Astrocyte (in vitro differentiated cells and primary cell): ENCODE data around the gene FERMT3. TPM values are rescaled to one million over a fixed set of nuclear protein-coding genes. Genes with fewer than 3 reads are reported as not detected.

Experiments
- DNase-seq: peaks from one replicate; pipeline ENCODE4 v3.0.0-alpha.2; 2010; ENCODE audit warnings: low read depth
- FAIRE-seq: peaks from 2 replicates; lab custom pipeline; 2011; peaks lifted over from hg19 to GRCh38; lab: Jason Lieb, UNC
- H2AFZ ChIP-seq: 2 replicates; pipeline ENCODE4 v1.6.0; 2012; ENCODE audit warnings: low read depth, low read length, inconsistent platforms
- H3K27ac ChIP-seq: 2 replicates; pipeline ENCODE4 v1.5.1; 2011; ENCODE audit warnings: low read depth, low read length, inconsistent platforms
- H3K27me3 ChIP-seq: 2 replicates; pipeline ENCODE4 v1.6.0; 2011; ENCODE audit warnings: low read length, inconsistent platforms; ENCODE audit not compliant: insufficient read depth
- H3K36me3 ChIP-seq: 2 replicates; pipeline ENCODE4 v1.5.1; 2011; ENCODE audit warnings: low read length, inconsistent platforms; ENCODE audit not compliant: insufficient read depth
- H3K4me1 ChIP-seq: 2 replicates; pipeline ENCODE4 v1.5.1; 2011; ENCODE audit warnings: low read length, inconsistent platforms; ENCODE audit not compliant: insufficient read depth
- H3K4me2 ChIP-seq: 2 replicates; pipeline ENCODE4 v1.6.0; 2012; ENCODE audit warnings: low read length, inconsistent platforms
- H3K4me3 ChIP-seq: 2 replicates; pipeline ENCODE4 v1.5.1; 2011; ENCODE audit warnings: low read depth, mild to moderate bottlenecking, low read length, inconsistent platforms; ENCODE audit not compliant: insufficient read depth
- H3K79me2 ChIP-seq: 2 replicates; pipeline ENCODE4 v1.6.0; 2012; ENCODE audit warnings: mild to moderate bottlenecking, low read length, inconsistent platforms; ENCODE audit not compliant: insufficient read depth
- H3K9ac ChIP-seq: 2 replicates; pipeline ENCODE4 v1.6.0; 2012; ENCODE audit warnings: mild to moderate bottlenecking, low read length, inconsistent platforms
- H3K9me3 ChIP-seq: 2 replicates; pipeline ENCODE4 v1.5.1; 2012; ENCODE audit warnings: low read depth, mild to moderate bottlenecking, low read length, inconsistent platforms; ENCODE audit not compliant: insufficient read depth
- H4K20me1 ChIP-seq: 2 replicates; pipeline ENCODE4 v1.6.0; 2012; ENCODE audit warnings: low read length, inconsistent platforms; ENCODE audit not compliant: insufficient read depth
- H3K27ac Mint-ChIP-seq: one replicate; pipeline ENCODE4 v1.8.0; 2021; ENCODE audit warnings: mild to moderate bottlenecking, mixed read lengths; ENCODE audit not compliant: unreplicated experiment
- H3K27me3 Mint-ChIP-seq: one replicate; pipeline ENCODE4 v1.8.0; 2021; ENCODE audit warnings: low read depth, mixed read lengths; ENCODE audit not compliant: unreplicated experiment
- H3K36me3 Mint-ChIP-seq: one replicate; pipeline ENCODE4 v1.8.0; 2021; ENCODE audit warnings: low read depth, mixed read lengths; ENCODE audit not compliant: unreplicated experiment
- H3K4me1 Mint-ChIP-seq: one replicate; pipeline ENCODE4 v1.8.0; 2021; ENCODE audit warnings: low read depth, mixed read lengths; ENCODE audit not compliant: unreplicated experiment
- H3K4me3 Mint-ChIP-seq: one replicate; pipeline ENCODE4 v1.8.0; 2021; ENCODE audit warnings: mild to moderate bottlenecking, moderate library complexity, mixed read lengths; ENCODE audit not compliant: unreplicated experiment
- H3K9me3 Mint-ChIP-seq: one replicate; pipeline ENCODE4 v1.8.0; 2021; ENCODE audit warnings: mild to moderate bottlenecking, mixed read lengths; ENCODE audit not compliant: unreplicated experiment
- EZH2 ChIP-seq: IDR thresholded peaks from 2 replicates; pipeline ENCODE4 v1.6.1; 2012; ENCODE audit warnings: mild to moderate bottlenecking, low read length, inconsistent platforms; ENCODE audit not compliant: insufficient read depth
- total RNA-seq: library from RNA; stranded (reverse); gene quantifications from 2 replicates; pipeline ENCODE4 v1.2.1, GENCODE V29; 2021
- TF ChIP-seq, protein P1 (sequence below): IDR thresholded peaks from 2 replicates; pipeline ENCODE4 v1.5.1; 2011; ENCODE audit warnings: low read depth, mild to moderate bottlenecking, inconsistent platforms, low read length, moderate library complexity; ENCODE audit not compliant: insufficient read depth

FERMT3 gene
- total RNA-seq, 1 donor from 2014 or later: 1.3 TPM

DNA sequence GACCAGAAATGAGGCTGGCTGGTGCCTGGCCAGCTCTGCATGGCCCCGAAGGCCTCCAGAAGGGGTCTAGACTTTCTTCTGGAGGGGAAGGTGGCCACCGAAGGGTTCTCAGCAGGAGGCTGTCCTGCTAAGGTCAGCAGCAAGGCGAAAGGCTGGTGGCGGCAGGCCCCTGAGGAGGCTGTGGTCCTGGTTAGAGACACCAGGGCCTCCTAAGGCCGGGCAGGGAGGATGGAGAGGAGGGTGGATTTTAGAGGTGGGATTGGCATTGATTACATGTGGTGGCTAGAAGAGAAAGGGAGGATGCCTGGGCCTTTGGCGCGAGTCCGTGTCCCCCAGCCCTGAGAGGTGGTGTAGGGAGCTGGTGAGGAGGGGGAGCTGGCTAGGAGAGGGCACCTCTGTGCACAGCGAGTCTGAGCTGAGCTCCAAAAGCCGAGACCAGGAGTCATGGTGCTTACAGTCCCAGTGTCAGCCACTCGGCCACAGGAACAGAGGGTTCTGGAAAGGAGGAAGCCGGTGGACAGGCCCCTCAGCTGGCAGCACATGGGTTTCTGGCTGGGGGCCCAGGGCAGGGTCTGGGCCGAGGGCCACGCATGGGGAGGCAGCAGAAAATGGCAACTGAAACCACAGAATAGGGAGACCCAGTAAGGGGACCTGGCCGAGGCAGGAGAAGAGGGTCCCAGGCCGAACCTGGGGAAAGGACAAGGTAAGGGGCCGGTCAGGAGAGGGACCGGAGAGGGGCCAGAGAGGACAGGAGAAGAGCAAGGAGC, 2.5 kb downstream of the FERMT3 start:
- H3K9ac ChIP-seq: no peak overlapping the region
- H3K4me3 Mint-ChIP-seq: no peak overlapping the region
- FAIRE-seq (no peak), DNase-seq (no peak)
- peaks cover 10% of the 10 kb centered on the region for H4K20me1 ChIP-seq
- no peak overlapping the region for H3K4me3 ChIP-seq
- peaks cover 8% of the 10 kb centered on the region for H3K36me3 ChIP-seq
- H3K9me3 Mint-ChIP-seq: no peaks in the 10 kb centered on the region
- H3K4me2 ChIP-seq: no peak overlapping the region
- H2AFZ ChIP-seq: no peak overlapping the region
- peak overlapping the region; percentile 63 for H3K27ac Mint-ChIP-seq
- peaks cover 24% of the 10 kb centered on the region for H3K4me1 ChIP-seq
- H3K36me3 Mint-ChIP-seq: peaks cover 22% of the 10 kb centered on the region
- no peaks in the 10 kb centered on the region for H3K9me3 ChIP-seq
- no peak overlapping the region for H3K27ac ChIP-seq
- H3K27me3 ChIP-seq: no peaks in the 10 kb centered on the region
- H3K79me2 ChIP-seq: no peaks in the 10 kb centered on the region
- no peak for TF ChIP-seq EZH2
- TF ChIP-seq, protein P1, sequence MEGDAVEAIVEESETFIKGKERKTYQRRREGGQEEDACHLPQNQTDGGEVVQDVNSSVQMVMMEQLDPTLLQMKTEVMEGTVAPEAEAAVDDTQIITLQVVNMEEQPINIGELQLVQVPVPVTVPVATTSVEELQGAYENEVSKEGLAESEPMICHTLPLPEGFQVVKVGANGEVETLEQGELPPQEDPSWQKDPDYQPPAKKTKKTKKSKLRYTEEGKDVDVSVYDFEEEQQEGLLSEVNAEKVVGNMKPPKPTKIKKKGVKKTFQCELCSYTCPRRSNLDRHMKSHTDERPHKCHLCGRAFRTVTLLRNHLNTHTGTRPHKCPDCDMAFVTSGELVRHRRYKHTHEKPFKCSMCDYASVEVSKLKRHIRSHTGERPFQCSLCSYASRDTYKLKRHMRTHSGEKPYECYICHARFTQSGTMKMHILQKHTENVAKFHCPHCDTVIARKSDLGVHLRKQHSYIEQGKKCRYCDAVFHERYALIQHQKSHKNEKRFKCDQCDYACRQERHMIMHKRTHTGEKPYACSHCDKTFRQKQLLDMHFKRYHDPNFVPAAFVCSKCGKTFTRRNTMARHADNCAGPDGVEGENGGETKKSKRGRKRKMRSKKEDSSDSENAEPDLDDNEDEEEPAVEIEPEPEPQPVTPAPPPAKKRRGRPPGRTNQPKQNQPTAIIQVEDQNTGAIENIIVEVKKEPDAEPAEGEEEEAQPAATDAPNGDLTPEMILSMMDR: no peak
- H3K4me1 Mint-ChIP-seq: peaks cover 15% of the 10 kb centered on the region
- H3K27me3 Mint-ChIP-seq: no peaks in the 10 kb centered on the region

DNA sequence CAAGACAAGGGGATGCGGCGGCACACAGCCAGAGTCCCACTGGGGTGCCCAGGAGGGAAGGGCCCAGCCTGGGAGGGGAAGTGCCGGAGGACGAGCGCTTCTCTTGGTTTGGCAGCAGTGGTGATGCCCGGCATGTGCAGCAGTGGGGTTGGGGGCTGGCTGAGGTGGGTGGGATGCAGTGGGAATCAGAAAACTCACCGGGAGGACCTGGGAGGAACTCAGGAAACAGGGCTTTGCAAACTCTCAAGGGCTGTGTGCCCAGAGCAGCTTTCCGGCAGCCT, 3.0 kb downstream of the FERMT3 start:
- Mint-ChIP-seq H3K4me3 (no peak overlapping the region), H3K36me3 (peaks cover 18% of the 10 kb centered on the region), H3K27me3 (no peaks in the 10 kb centered on the region), H3K4me1 (peaks cover 12% of the 10 kb centered on the region), H3K27ac (no peak overlapping the region), H3K9me3 (no peaks in the 10 kb centered on the region)
- Histone ChIP-seq H3K36me3 (peaks cover 3% of the 10 kb centered on the region), H4K20me1 (peaks cover 5% of the 10 kb centered on the region), H3K9ac (no peak overlapping the region), H3K9me3 (no peaks in the 10 kb centered on the region), H3K4me3 (no peak overlapping the region), H3K4me2 (no peak overlapping the region), H3K27me3 (no peaks in the 10 kb centered on the region), H3K79me2 (no peaks in the 10 kb centered on the region), H2AFZ (no peak overlapping the region), H3K27ac (no peak overlapping the region), H3K4me1 (peaks cover 19% of the 10 kb centered on the region)
- FAIRE-seq (no peak), DNase-seq (no peak)
- TF ChIP-seq, protein P1: no peak
- TF ChIP-seq EZH2: no peak

DNA sequence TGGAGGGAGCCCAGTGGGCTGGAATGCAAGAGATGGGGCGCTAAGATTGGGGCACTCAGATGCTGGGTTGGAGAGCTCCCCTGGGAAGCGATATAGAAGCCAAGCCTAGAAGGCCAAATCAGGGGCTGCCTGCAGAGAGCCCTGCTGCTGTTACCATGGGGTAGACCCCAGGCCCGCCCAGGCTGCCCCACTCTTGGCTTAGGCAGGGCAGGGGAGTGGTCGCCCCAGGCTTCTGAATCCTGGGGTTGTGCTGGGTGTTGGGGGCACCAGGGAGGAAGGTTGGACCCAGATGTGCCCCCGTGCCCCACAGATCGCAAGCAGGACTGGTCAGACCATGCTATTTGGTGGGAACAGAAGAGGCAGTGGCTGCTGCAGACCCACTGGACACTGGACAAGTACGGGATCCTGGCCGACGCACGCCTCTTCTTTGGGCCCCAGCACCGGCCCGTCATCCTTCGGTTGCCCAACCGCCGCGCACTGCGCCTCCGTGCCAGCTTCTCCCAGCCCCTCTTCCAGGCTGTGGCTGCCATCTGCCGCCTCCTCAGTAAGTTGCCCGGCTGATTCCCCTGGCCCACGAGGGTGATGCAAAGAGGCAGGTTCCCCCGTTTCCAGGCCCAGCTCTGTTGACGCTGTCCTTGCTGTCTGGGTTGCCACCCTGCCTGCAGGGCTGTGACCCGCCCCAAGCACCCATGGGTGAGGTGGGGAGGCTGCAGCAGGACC, 3.9 kb downstream of the FERMT3 start:
- Mint-ChIP-seq H3K4me3 (no peak overlapping the region), H3K9me3 (no peaks in the 10 kb centered on the region), H3K4me1 (peaks cover 10% of the 10 kb centered on the region), H3K27me3 (no peaks in the 10 kb centered on the region), H3K36me3 (peaks cover 16% of the 10 kb centered on the region), H3K27ac (no peak overlapping the region)
- TF ChIP-seq, protein P1: no peak
- no peak for TF ChIP-seq EZH2
- no peaks in the 10 kb centered on the region for H3K9me3 ChIP-seq
- no peak overlapping the region for H2AFZ ChIP-seq
- H3K4me2 ChIP-seq: no peak overlapping the region
- no peak for DNase-seq
- H3K4me1 ChIP-seq: peaks cover 18% of the 10 kb centered on the region
- no peaks in the 10 kb centered on the region for H3K27me3 ChIP-seq
- no peaks in the 10 kb centered on the region for H3K79me2 ChIP-seq
- H3K4me3 ChIP-seq: no peak overlapping the region
- no peak overlapping the region for H3K9ac ChIP-seq
- no peak overlapping the region for H3K27ac ChIP-seq
- no peaks in the 10 kb centered on the region for H4K20me1 ChIP-seq
- FAIRE-seq: no peak
- H3K36me3 ChIP-seq: peaks cover 3% of the 10 kb centered on the region
